IMR-90 (cell line): Measurements from ENCODE around the gene STARD3. TPM values are rescaled to one million over a fixed set of nuclear protein-coding genes. Genes with fewer than 3 reads are reported as not detected.

Experiments
- ATAC-seq: fragments of 200-7000 bp; cut with Tn5 transposase; 2 replicates; pipeline ENCODE4 v1.9.1; 2020; ENCODE audit warnings: low read depth, mild to moderate bottlenecking, moderate library complexity
- BruUV-seq: library from RNA; stranded (reverse); fragments of 400-500 nt; replicated peaks from 2 replicates; lab custom pipeline; 2021; lab: Mats Ljungman, UMichigan
- CTCF ChIA-PET: fragments of 300-600 bp; formaldehyde crosslinking; extraction: SDS; loops from one replicate; lab custom pipeline; 2021; ENCODE audit warnings: antibody characterized with exemption; lab: Yijun Ruan, JAX
- POLR2A ChIA-PET: fragments of 300-600 bp; sonication (Branson Sonifier 250); formaldehyde crosslinking; loops from one replicate; lab custom pipeline; 2022; ENCODE audit warnings: antibody characterized with exemption; ENCODE audit not compliant: unreplicated experiment; lab: Charles Lee
- DNase-seq: peaks from one replicate; pipeline ENCODE4 v3.0.0; 2013
- H2AFZ ChIP-seq: replicated peaks from 2 replicates; pipeline ENCODE3; 2013; ENCODE audit warnings: low read length, mild to moderate bottlenecking; ENCODE audit not compliant: poor library complexity
- H2AK5ac ChIP-seq: 2 replicates; pipeline ENCODE4 v1.6.1; 2013; ENCODE audit warnings: low read depth, low read length, inconsistent platforms
- H2AK9ac ChIP-seq: replicated peaks from 2 replicates; pipeline ENCODE3; 2013; ENCODE audit warnings: mild to moderate bottlenecking, low read depth, low read length, moderate library complexity; ENCODE audit not compliant: poor library complexity
- H2BK120ac ChIP-seq: 2 replicates; pipeline ENCODE4 v1.6.1; 2013; ENCODE audit warnings: low read depth, low read length, inconsistent platforms
- H2BK15ac ChIP-seq: 3 replicates; pipeline ENCODE4 v1.6.1; 2013; ENCODE audit warnings: low read depth, low read length, inconsistent platforms
- H2BK20ac ChIP-seq: 2 replicates; pipeline ENCODE4 v1.6.1; 2013; ENCODE audit warnings: low read depth, mild to moderate bottlenecking, inconsistent platforms, low read length, moderate library complexity
- H2BK5ac ChIP-seq: 2 replicates; pipeline ENCODE4 v1.6.1; 2013; ENCODE audit warnings: mild to moderate bottlenecking, low read depth, low read length, inconsistent platforms; ENCODE audit not compliant: poor library complexity, severe bottlenecking
- H3K14ac ChIP-seq: replicated peaks from 2 replicates; pipeline ENCODE4 v1.6.1; 2013; ENCODE audit warnings: low read depth, low read length, inconsistent platforms
- H3K18ac ChIP-seq: 2 replicates; pipeline ENCODE4 v1.6.1; 2013; ENCODE audit warnings: low read depth, low read length, control low read depth
- H3K23ac ChIP-seq: 2 replicates; pipeline ENCODE4 v1.6.1; 2013; ENCODE audit warnings: low read depth, low read length, inconsistent platforms
- H3K27ac ChIP-seq: 2 replicates; pipeline ENCODE4 v1.5.1; 2013; ENCODE audit warnings: mild to moderate bottlenecking, control low read depth, low read length; ENCODE audit not compliant: insufficient read depth
- H3K27me3 ChIP-seq: 2 replicates; pipeline ENCODE4 v1.6.1; 2013; ENCODE audit warnings: low read length; ENCODE audit not compliant: control insufficient read depth, insufficient read depth
- H3K36me3 ChIP-seq: 2 replicates; pipeline ENCODE4 v1.6.1; 2013; ENCODE audit warnings: low read length, mixed read lengths; ENCODE audit not compliant: control insufficient read depth, insufficient read depth
- H3K4ac ChIP-seq: 2 replicates; pipeline ENCODE4 v1.6.1; 2013; ENCODE audit warnings: low read depth, low read length, inconsistent platforms
- H3K4me1 ChIP-seq: 2 replicates; pipeline ENCODE4 v1.6.1; 2013; ENCODE audit warnings: low read length, mixed read lengths; ENCODE audit not compliant: control insufficient read depth, insufficient read depth
- H3K4me2 ChIP-seq: 2 replicates; pipeline ENCODE4 v1.6.1; 2013; ENCODE audit warnings: low read depth, mild to moderate bottlenecking, control low read depth, low read length, moderate library complexity
- H3K4me3 ChIP-seq: 2 replicates; pipeline ENCODE4 v1.5.1; 2013; ENCODE audit warnings: low read depth, mild to moderate bottlenecking, control low read depth, low read length, moderate library complexity; ENCODE audit not compliant: insufficient read depth
- H3K56ac ChIP-seq: 2 replicates; pipeline ENCODE4 v1.6.1; 2013; ENCODE audit warnings: low read length, inconsistent platforms; ENCODE audit not compliant: insufficient read depth; ENCODE audit errors: extremely low read depth
- H3K79me1 ChIP-seq, 2 experiments: 2 replicates each; pipeline ENCODE4 v1.6.1; 2013; ENCODE audit warnings: low read length in 2 of 2, inconsistent platforms in 1 of 2, low read depth in 1 of 2
- H3K9ac ChIP-seq: 2 replicates; pipeline ENCODE4 v1.6.1; 2013; ENCODE audit warnings: low read depth, low read length, control low read depth
- H3K9me1 ChIP-seq: 2 replicates; pipeline ENCODE4 v1.6.1; 2013; ENCODE audit warnings: low read length, inconsistent platforms; ENCODE audit not compliant: insufficient read depth
- H3K9me3 ChIP-seq: 2 replicates; pipeline ENCODE4 v1.6.1; 2013; ENCODE audit warnings: low read length; ENCODE audit not compliant: control insufficient read depth, insufficient read depth
- H4K20me1 ChIP-seq: 2 replicates; pipeline ENCODE4 v1.6.1; 2013; ENCODE audit warnings: low read length, inconsistent platforms; ENCODE audit not compliant: insufficient read depth
- H4K5ac ChIP-seq: 2 replicates; pipeline ENCODE4 v1.6.1; 2013; ENCODE audit warnings: mild to moderate bottlenecking, low read depth, low read length, control low read depth
- H4K8ac ChIP-seq, 2 experiments: 2 replicates each; pipeline ENCODE4 v1.6.1; 2013; ENCODE audit warnings: low read depth in 2 of 2, low read length in 2 of 2, control low read depth in 1 of 2, inconsistent platforms in 1 of 2
- H4K91ac ChIP-seq: 2 replicates; pipeline ENCODE4 v1.6.1; 2013; ENCODE audit warnings: low read depth, low read length, inconsistent platforms; ENCODE audit not compliant: insufficient read depth
- BHLHE40 ChIP-seq: fragments of 150-350 bp; IDR thresholded peaks from 2 replicates; pipeline ENCODE4 v1.6.1; 2016; ENCODE audit warnings: mild to moderate bottlenecking, low read depth, low read length
- CEBPB ChIP-seq: IDR thresholded peaks from 2 replicates; pipeline ENCODE4 v1.6.1; 2012; ENCODE audit warnings: low read depth, low read length, improper control_type of control experiment
- CTCF ChIP-seq: conservative IDR thresholded peaks from 2 replicates; pipeline ENCODE4 v1.5.1; 2012; ENCODE audit warnings: mild to moderate bottlenecking, low read depth, low read length, improper control_type of control experiment
- ELK1 ChIP-seq: fragments of 150-350 bp; IDR thresholded peaks from 2 replicates; pipeline ENCODE4 v1.6.1; 2016; ENCODE audit warnings: low read depth, mild to moderate bottlenecking, low read length, moderate library complexity, borderline replicate concordance
- FOS ChIP-seq: fragments of 150-350 bp; IDR thresholded peaks from 2 replicates; pipeline ENCODE4 v1.6.1; 2016; ENCODE audit warnings: low read depth, low read length
- MAFK ChIP-seq: IDR thresholded peaks from 2 replicates; pipeline ENCODE4 v1.6.1; 2012; ENCODE audit warnings: low read depth, low read length, improper control_type of control experiment
- MAZ ChIP-seq: IDR thresholded peaks from 2 replicates; pipeline ENCODE4 v1.6.1; 2012; ENCODE audit warnings: low read depth, mild to moderate bottlenecking, low read length, improper control_type of control experiment, moderate library complexity, borderline replicate concordance
- MXI1 ChIP-seq: IDR thresholded peaks from 2 replicates; pipeline ENCODE4 v1.6.1; 2012; ENCODE audit warnings: low read depth, mild to moderate bottlenecking, low read length, moderate library complexity, borderline replicate concordance
- NFE2L2 ChIP-seq: fragments of 150-350 bp; IDR thresholded peaks from 2 replicates; pipeline ENCODE4 v1.6.1; 2016; ENCODE audit warnings: low read depth, mild to moderate bottlenecking, low read length
- POLR2A ChIP-seq: IDR thresholded peaks from 2 replicates; pipeline ENCODE4 v1.6.1; 2012; ENCODE audit warnings: mild to moderate bottlenecking, low read depth, low read length
- RAD21 ChIP-seq: IDR thresholded peaks from 2 replicates; pipeline ENCODE4 v1.6.1; 2012; ENCODE audit warnings: low read length, improper control_type of control experiment
- RCOR1 ChIP-seq: IDR thresholded peaks from 2 replicates; pipeline ENCODE4 v1.6.1; 2012; ENCODE audit warnings: mild to moderate bottlenecking, low read length, improper control_type of control experiment; ENCODE audit not compliant: insufficient replicate concordance
- RFX5 ChIP-seq: IDR thresholded peaks from 2 replicates; pipeline ENCODE4 v1.8.0; 2012; ENCODE audit warnings: low read depth, mild to moderate bottlenecking, low read length, moderate library complexity
- SMC3 ChIP-seq: fragments of 150-350 bp; IDR thresholded peaks from 2 replicates; pipeline ENCODE4 v1.6.1; 2016; ENCODE audit warnings: low read depth, mild to moderate bottlenecking, antibody characterized with exemption, low read length, moderate library complexity
- USF2 ChIP-seq: fragments of 150-350 bp; IDR thresholded peaks from 2 replicates; pipeline ENCODE4 v1.6.1; 2017; ENCODE audit warnings: mild to moderate bottlenecking, antibody characterized with exemption, low read length, low read depth
- WGBS, 2 experiments: methylation state at CpG; one replicate each; pipeline versions ENCODE4 v1.1.5 to v1.1.7; 2013; ENCODE audit warnings: missing lambda C conversion rate in 2 of 2; ENCODE audit not compliant: insufficient read length in 1 of 2; ENCODE audit errors: extremely low coverage in 2 of 2; 5-methylcytosine and 5-hydroxymethylcytosine counted together
- dilution Hi-C: fragments of 300-500 bp; cut with HindIII; formaldehyde crosslinking; loops from one replicate; pipeline ENCODE4 v1.14.3; 2018; ENCODE audit warnings: low sequenced_read_pairs; ENCODE audit not compliant: unreplicated experiment
- in situ Hi-C: fragments of 300-500 bp; cut with MboI; formaldehyde crosslinking; loops from 3 replicates; pipeline ENCODE4 v1.14.3; 2019; ENCODE audit warnings: low sequenced_read_pairs, inconsistent platforms, mixed read lengths
- intact Hi-C: fragments of 100-400 bp; cut with micrococcal nuclease; formaldehyde crosslinking; loops from 2 replicates; pipeline ENCODE4 v1.10.0; 2022
- polyA plus RNA-seq, 3 experiments: library from polyadenylated mRNA; depleted of rRNA; stranded (reverse); fragments of >200 nt; gene quantifications; 2 replicates each; pipeline ENCODE4 v1.2.3, GENCODE V29; 2012; ENCODE audit warnings: low replicate concordance in 1 of 3
- total RNA-seq: library from RNA; depleted of rRNA; stranded (reverse); fragments of >200 nt; gene quantifications from 2 replicates; pipeline ENCODE4 v1.2.3, GENCODE V29; 2012

Gene STARD3
- total and polyA plus RNA-seq, 2 of the 4 experiments (the other 2 are of a cell fraction), result 8.1 to 50.4 TPM

GRCh38 chr17:39609416-39610025 is 27.4 kb upstream of the STARD3 start:
- TF ChIP-seq MXI1 (no peak), USF2 (no peak), POLR2A (no peak), NFE2L2 (no peak), FOS (no peak), RAD21 (no peak), CEBPB (no peak), SMC3 (no peak), MAFK (no peak), BHLHE40 (no peak), ELK1 (no peak), MAZ (no peak), CTCF (no peak), RCOR1 (no peak), RFX5 (no peak)

More at GRCh38 chr17:39609416-39610025, 27.4 kb upstream of the STARD3 start:
- Histone ChIP-seq H2AFZ (no peak overlapping the region), H3K23ac (no peak overlapping the region), H4K20me1 (peaks cover 5% of the 10 kb centered on the region; the same call in 1 of the 2 replicates), H2BK20ac (no peak overlapping the region), H3K27me3 (peaks cover 81% of the 10 kb centered on the region), H4K5ac (no peak overlapping the region), H3K79me1 (no peaks in the 10 kb centered on the region), H2AK5ac (no peak overlapping the region), H3K9ac (no peak overlapping the region), H3K4me1 (no peaks in the 10 kb centered on the region; the same call in 1 of the 2 replicates), H4K91ac (no peak overlapping the region), H2BK120ac (no peak overlapping the region), H2BK5ac (no peak overlapping the region), H3K9me3 (no peaks in the 10 kb centered on the region), H3K36me3 (no peaks in the 10 kb centered on the region), H3K18ac (no peak overlapping the region), H4K8ac (no peak overlapping the region), H3K9me1 (no peaks in the 10 kb centered on the region), H3K14ac (no peak overlapping the region), H3K56ac (no peak overlapping the region), H2AK9ac (no peak overlapping the region), H3K4me2 (no peak overlapping the region), H3K4ac (no peak overlapping the region), H2BK15ac (no peak overlapping the region), H3K4me3 (no peak overlapping the region), H3K27ac (no peak overlapping the region)
- DNase-seq, result no peak
- dilution Hi-C loops, result no loop called here
- WGBS, 2 experiments, result no CpG with 5 or more reads among the region's 4 CpGs
- ChIA-PET POLR2A (no interaction called here), CTCF (no interaction called here)
- in situ Hi-C loops, result no loop called here
- BruUV-seq, result no TSS peak
- ATAC-seq, result no peak
- intact Hi-C loops, result no loop called here
